WTC11 (cell line): ENCODE measurements around the gene TNFSF15. TPM values are rescaled to one million over a fixed set of nuclear protein-coding genes. Genes with fewer than 3 reads are reported as not detected.

Source experiments
- ATAC-seq: fragments of 200-7000 bp; cut with Tn5 transposase; 2 replicates; pipeline ENCODE4 v1.10.0; 2021; ENCODE audit warnings: mild to moderate bottlenecking, moderate library complexity
- CTCF ChIA-PET: fragments of 300-600 bp; sonication (Branson Sonifier 250); formaldehyde crosslinking; loops from one replicate; lab custom pipeline; 2021; ENCODE audit warnings: antibody characterized with exemption; lab: Charles Lee
- POLR2A ChIA-PET: fragments of 350-600 bp; sonication (Branson Sonifier 250); formaldehyde crosslinking; loops from one replicate; lab custom pipeline; 2021; ENCODE audit warnings: antibody characterized with exemption; lab: Charles Lee
- DNase-seq: peaks from one replicate; pipeline ENCODE4 v3.0.0; 2021; ENCODE audit warnings: low spot score
- H3K27ac Mint-ChIP-seq: 2 replicates; pipeline ENCODE4 v1.8.0; 2021; ENCODE audit warnings: mixed read lengths
- H3K27me3 Mint-ChIP-seq: 2 replicates; pipeline ENCODE4 v1.8.0; 2021; ENCODE audit warnings: low read depth, mild to moderate bottlenecking, moderate library complexity, mixed read lengths
- H3K36me3 Mint-ChIP-seq: 2 replicates; pipeline ENCODE4 v1.8.0; 2021; ENCODE audit warnings: mixed read lengths
- H3K4me1 Mint-ChIP-seq: 2 replicates; pipeline ENCODE4 v1.8.0; 2022; ENCODE audit warnings: mixed read lengths
- H3K4me3 Mint-ChIP-seq: 2 replicates; pipeline ENCODE4 v1.8.0; 2021; ENCODE audit warnings: mild to moderate bottlenecking, moderate library complexity, mixed read lengths
- H3K9me3 Mint-ChIP-seq: 2 replicates; pipeline ENCODE4 v1.8.0; 2021; ENCODE audit warnings: mixed read lengths
- CBFB ChIP-seq: sonication (generic); formaldehyde crosslinking; IDR thresholded peaks from 2 replicates; pipeline ENCODE4 v1.8.1; 2022; ENCODE audit warnings: mild to moderate bottlenecking, low read depth, missing genetic modification reagents
- CREB1 ChIP-seq: sonication (generic); formaldehyde crosslinking; IDR thresholded peaks from 2 replicates; pipeline ENCODE4 v1.8.0; 2023; ENCODE audit warnings: mild to moderate bottlenecking, missing genetic modification reagents
- GTF2I ChIP-seq: fragments of 250-450 bp; sonication (Bioruptor Pico); conservative IDR thresholded peaks from 2 replicates; pipeline ENCODE4 v1.4.0; 2021; ENCODE audit warnings: mild to moderate bottlenecking
- IRF2 ChIP-seq: sonication (generic); formaldehyde crosslinking; IDR thresholded peaks from 2 replicates; pipeline ENCODE4 v1.8.0; 2022; ENCODE audit warnings: low read depth, missing genetic modification reagents, borderline replicate concordance
- SP1 ChIP-seq: sonication (generic); formaldehyde crosslinking; conservative IDR thresholded peaks from 2 replicates; pipeline ENCODE4 v1.8.1; 2022; ENCODE audit warnings: missing genetic modification reagents
- ZBTB21 ChIP-seq: sonication (generic); formaldehyde crosslinking; IDR thresholded peaks from 2 replicates; pipeline ENCODE4 v1.8.1; 2023; ENCODE audit warnings: mild to moderate bottlenecking, missing genetic modification reagents, borderline replicate concordance
- ZNF138 ChIP-seq: sonication (generic); formaldehyde crosslinking; conservative IDR thresholded peaks from 2 replicates; pipeline ENCODE4 v1.8.1; 2022; ENCODE audit warnings: mild to moderate bottlenecking, moderate library complexity, missing genetic modification reagents
- ZNF416 ChIP-seq: fragments of 250-450 bp; sonication (Bioruptor Pico); IDR thresholded peaks from 2 replicates; pipeline ENCODE4 v1.9.0; 2021; ENCODE audit warnings: mild to moderate bottlenecking, inconsistent platforms
- total RNA-seq: library from RNA; stranded (reverse); gene quantifications from 3 replicates; pipeline ENCODE4 v1.2.3, GENCODE V29; 2021
- TF ChIP-seq, protein P1 (sequence below): sonication (generic); formaldehyde crosslinking; IDR thresholded peaks from 2 replicates; pipeline ENCODE4 v1.8.1; 2022; ENCODE audit warnings: low read depth, mild to moderate bottlenecking, moderate library complexity, missing genetic modification reagents, borderline replicate concordance
- TF ChIP-seq, protein P2 (sequence below): sonication (generic); formaldehyde crosslinking; IDR thresholded peaks from 2 replicates; pipeline ENCODE4 v1.8.0; 2023; ENCODE audit warnings: missing genetic modification reagents
- TF ChIP-seq, protein P3 (sequence below): sonication (generic); formaldehyde crosslinking; IDR thresholded peaks from 2 replicates; pipeline ENCODE4 v1.8.0; 2022; ENCODE audit warnings: mild to moderate bottlenecking, missing genetic modification reagents
- TF ChIP-seq, protein P4 (sequence below): sonication (generic); formaldehyde crosslinking; conservative IDR thresholded peaks from 2 replicates; pipeline ENCODE4 v1.8.1; 2023; ENCODE audit warnings: mild to moderate bottlenecking, low read depth, missing genetic modification reagents, moderate library complexity
- TF ChIP-seq, protein P5 (sequence below): sonication (generic); formaldehyde crosslinking; IDR thresholded peaks from 2 replicates; pipeline ENCODE4 v1.8.0; 2022; ENCODE audit warnings: mild to moderate bottlenecking, missing genetic modification reagents
- TF ChIP-seq, protein P6 (sequence below): sonication (generic); formaldehyde crosslinking; IDR thresholded peaks from 2 replicates; pipeline ENCODE4 v1.8.0; 2023; ENCODE audit warnings: missing genetic modification reagents, mild to moderate bottlenecking, borderline replicate concordance
- TF ChIP-seq, protein P7 (sequence below): sonication (generic); formaldehyde crosslinking; IDR thresholded peaks from 2 replicates; pipeline ENCODE4 v1.8.1; 2022; ENCODE audit warnings: mild to moderate bottlenecking, moderate library complexity, missing genetic modification reagents

The TNFSF15 gene
- total RNA-seq, 1 experiment from 2014 or later, result 0.11 TPM

DNA sequence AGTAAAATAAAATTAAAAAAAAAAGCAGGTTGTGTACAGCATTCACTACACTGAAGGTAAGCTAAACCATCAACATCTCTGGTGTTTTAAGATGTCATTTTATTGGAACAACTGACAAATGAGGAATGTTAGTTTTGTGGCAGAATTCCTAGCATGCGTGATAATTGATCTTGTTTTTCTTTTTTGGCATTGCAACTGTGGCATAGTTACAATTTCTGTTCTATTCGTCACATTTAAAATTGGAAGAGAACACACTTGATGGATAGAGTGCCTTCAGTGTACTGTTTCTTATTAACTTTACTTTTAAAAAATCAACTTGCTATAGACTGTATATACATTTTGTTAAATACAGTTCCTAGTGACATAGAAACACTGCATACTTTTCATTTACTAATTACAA, 43.6 kb upstream of the TNFSF15 start:
- ATAC-seq, result no peak
- CTCF ChIA-PET, result no interaction called here
- Mint-ChIP-seq H3K4me1 (peaks cover 6% of the 10 kb centered on the region), H3K9me3 (no peaks in the 10 kb centered on the region), H3K27ac (no peak overlapping the region), H3K4me3 (no peak overlapping the region)
- POLR2A ChIA-PET, result no interaction called here
- DNase-seq, result no peak
- TF ChIP-seq ZBTB21 (CRISPR knock-in tag) (no peak), IRF2 (CRISPR knock-in tag) (no peak), ZNF416 (CRISPR knock-in tag) (no peak), ZNF138 (no peak), CREB1 (CRISPR knock-in tag) (no peak), SP1 (CRISPR knock-in tag) (no peak), CBFB (no peak)
- TF ChIP-seq, protein P1, sequence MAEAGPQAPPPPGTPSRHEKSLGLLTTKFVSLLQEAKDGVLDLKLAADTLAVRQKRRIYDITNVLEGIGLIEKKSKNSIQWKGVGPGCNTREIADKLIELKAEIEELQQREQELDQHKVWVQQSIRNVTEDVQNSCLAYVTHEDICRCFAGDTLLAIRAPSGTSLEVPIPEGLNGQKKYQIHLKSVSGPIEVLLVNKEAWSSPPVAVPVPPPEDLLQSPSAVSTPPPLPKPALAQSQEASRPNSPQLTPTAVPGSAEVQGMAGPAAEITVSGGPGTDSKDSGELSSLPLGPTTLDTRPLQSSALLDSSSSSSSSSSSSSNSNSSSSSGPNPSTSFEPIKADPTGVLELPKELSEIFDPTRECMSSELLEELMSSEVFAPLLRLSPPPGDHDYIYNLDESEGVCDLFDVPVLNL (CRISPR knock-in tag), result no peak
- TF ChIP-seq, protein P2, sequence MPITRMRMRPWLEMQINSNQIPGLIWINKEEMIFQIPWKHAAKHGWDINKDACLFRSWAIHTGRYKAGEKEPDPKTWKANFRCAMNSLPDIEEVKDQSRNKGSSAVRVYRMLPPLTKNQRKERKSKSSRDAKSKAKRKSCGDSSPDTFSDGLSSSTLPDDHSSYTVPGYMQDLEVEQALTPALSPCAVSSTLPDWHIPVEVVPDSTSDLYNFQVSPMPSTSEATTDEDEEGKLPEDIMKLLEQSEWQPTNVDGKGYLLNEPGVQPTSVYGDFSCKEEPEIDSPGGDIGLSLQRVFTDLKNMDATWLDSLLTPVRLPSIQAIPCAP (CRISPR knock-in tag), result no peak
- TF ChIP-seq, protein P3, sequence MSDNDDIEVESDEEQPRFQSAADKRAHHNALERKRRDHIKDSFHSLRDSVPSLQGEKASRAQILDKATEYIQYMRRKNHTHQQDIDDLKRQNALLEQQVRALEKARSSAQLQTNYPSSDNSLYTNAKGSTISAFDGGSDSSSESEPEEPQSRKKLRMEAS (CRISPR knock-in tag), result no peak
- TF ChIP-seq, protein P4, sequence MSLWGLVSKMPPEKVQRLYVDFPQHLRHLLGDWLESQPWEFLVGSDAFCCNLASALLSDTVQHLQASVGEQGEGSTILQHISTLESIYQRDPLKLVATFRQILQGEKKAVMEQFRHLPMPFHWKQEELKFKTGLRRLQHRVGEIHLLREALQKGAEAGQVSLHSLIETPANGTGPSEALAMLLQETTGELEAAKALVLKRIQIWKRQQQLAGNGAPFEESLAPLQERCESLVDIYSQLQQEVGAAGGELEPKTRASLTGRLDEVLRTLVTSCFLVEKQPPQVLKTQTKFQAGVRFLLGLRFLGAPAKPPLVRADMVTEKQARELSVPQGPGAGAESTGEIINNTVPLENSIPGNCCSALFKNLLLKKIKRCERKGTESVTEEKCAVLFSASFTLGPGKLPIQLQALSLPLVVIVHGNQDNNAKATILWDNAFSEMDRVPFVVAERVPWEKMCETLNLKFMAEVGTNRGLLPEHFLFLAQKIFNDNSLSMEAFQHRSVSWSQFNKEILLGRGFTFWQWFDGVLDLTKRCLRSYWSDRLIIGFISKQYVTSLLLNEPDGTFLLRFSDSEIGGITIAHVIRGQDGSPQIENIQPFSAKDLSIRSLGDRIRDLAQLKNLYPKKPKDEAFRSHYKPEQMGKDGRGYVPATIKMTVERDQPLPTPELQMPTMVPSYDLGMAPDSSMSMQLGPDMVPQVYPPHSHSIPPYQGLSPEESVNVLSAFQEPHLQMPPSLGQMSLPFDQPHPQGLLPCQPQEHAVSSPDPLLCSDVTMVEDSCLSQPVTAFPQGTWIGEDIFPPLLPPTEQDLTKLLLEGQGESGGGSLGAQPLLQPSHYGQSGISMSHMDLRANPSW (CRISPR knock-in tag), result no peak
- TF ChIP-seq, protein P5, sequence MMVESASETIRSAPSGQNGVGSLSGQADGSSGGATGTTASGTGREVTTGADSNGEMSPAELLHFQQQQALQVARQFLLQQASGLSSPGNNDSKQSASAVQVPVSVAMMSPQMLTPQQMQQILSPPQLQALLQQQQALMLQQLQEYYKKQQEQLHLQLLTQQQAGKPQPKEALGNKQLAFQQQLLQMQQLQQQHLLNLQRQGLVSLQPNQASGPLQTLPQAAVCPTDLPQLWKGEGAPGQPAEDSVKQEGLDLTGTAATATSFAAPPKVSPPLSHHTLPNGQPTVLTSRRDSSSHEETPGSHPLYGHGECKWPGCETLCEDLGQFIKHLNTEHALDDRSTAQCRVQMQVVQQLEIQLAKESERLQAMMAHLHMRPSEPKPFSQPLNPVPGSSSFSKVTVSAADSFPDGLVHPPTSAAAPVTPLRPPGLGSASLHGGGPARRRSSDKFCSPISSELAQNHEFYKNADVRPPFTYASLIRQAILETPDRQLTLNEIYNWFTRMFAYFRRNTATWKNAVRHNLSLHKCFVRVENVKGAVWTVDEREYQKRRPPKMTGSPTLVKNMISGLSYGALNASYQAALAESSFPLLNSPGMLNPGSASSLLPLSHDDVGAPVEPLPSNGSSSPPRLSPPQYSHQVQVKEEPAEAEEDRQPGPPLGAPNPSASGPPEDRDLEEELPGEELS (CRISPR knock-in tag), result no peak
- TF ChIP-seq, all 79 proteins: peak for 0
- no peaks in the 10 kb centered on the region for H3K36me3 Mint-ChIP-seq
- H3K27me3 Mint-ChIP-seq, result no peaks in the 10 kb centered on the region; the same call in 1 of the 2 replicates

DNA sequence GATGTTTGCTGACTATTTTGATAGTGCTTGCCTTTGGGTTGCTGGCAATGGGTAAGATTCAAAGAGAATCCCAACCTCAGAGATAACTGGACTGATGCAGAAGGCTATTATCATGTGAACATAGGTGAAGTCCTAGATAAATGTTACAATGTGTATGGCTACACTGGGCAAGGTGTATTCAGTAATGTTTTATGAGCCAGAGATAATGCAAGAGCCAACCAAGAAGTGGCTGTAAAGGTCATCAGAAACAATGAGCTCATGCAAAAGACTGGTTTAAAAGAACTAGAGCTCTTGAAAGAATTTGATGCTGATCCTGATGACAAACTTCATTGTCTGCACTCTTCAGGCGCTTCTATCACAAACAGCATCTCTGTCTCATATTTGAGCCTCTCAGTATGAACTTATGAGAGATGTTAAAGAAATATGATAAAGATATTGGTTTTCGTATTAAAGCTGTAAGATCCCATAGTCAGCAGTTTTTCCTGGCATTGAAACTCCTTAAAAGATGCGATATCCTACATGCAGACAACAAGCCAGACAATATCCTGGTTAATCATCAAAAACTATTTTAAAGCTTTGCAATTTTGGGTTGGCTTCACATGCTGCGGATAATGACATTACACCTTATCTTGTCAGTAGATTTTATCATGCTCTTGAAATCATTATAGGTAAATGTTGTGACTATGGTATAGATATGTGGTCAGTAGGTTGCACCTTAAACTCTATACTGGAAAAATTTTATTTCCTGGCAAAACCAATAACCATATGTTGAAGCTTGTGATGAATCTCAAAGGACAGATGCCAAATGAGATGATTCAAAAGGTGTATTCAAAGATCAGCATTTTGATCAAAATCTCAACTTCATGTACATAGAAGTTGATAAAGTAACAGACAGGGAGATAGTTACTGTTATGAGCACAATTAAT, 41.9 kb upstream of the TNFSF15 start:
- no peak for DNase-seq
- H3K27ac Mint-ChIP-seq, result no peak overlapping the region
- H3K4me1 Mint-ChIP-seq, result peaks cover 6% of the 10 kb centered on the region
- ChIA-PET POLR2A (no interaction called here), CTCF (interaction anchor here (1.3 kb wide), 1 partner anchor 59 kb away, joined by 3 read pairs; no protein-coding TSS in a partner anchor)
- no peak overlapping the region for H3K4me3 Mint-ChIP-seq
- ATAC-seq, result no peak
- H3K36me3 Mint-ChIP-seq, result no peaks in the 10 kb centered on the region
- H3K27me3 Mint-ChIP-seq, result no peaks in the 10 kb centered on the region; the same call in 1 of the 2 replicates
- H3K9me3 Mint-ChIP-seq, result no peaks in the 10 kb centered on the region
- TF ChIP-seq GTF2I, result no peak
- TF ChIP-seq, protein P6, sequence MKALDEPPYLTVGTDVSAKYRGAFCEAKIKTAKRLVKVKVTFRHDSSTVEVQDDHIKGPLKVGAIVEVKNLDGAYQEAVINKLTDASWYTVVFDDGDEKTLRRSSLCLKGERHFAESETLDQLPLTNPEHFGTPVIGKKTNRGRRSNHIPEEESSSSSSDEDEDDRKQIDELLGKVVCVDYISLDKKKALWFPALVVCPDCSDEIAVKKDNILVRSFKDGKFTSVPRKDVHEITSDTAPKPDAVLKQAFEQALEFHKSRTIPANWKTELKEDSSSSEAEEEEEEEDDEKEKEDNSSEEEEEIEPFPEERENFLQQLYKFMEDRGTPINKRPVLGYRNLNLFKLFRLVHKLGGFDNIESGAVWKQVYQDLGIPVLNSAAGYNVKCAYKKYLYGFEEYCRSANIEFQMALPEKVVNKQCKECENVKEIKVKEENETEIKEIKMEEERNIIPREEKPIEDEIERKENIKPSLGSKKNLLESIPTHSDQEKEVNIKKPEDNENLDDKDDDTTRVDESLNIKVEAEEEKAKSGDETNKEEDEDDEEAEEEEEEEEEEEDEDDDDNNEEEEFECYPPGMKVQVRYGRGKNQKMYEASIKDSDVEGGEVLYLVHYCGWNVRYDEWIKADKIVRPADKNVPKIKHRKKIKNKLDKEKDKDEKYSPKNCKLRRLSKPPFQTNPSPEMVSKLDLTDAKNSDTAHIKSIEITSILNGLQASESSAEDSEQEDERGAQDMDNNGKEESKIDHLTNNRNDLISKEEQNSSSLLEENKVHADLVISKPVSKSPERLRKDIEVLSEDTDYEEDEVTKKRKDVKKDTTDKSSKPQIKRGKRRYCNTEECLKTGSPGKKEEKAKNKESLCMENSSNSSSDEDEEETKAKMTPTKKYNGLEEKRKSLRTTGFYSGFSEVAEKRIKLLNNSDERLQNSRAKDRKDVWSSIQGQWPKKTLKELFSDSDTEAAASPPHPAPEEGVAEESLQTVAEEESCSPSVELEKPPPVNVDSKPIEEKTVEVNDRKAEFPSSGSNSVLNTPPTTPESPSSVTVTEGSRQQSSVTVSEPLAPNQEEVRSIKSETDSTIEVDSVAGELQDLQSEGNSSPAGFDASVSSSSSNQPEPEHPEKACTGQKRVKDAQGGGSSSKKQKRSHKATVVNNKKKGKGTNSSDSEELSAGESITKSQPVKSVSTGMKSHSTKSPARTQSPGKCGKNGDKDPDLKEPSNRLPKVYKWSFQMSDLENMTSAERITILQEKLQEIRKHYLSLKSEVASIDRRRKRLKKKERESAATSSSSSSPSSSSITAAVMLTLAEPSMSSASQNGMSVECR (CRISPR knock-in tag), result no peak
- TF ChIP-seq, protein P7, sequence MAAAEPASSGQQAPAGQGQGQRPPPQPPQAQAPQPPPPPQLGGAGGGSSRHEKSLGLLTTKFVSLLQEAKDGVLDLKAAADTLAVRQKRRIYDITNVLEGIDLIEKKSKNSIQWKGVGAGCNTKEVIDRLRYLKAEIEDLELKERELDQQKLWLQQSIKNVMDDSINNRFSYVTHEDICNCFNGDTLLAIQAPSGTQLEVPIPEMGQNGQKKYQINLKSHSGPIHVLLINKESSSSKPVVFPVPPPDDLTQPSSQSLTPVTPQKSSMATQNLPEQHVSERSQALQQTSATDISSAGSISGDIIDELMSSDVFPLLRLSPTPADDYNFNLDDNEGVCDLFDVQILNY (CRISPR knock-in tag), result no peak
